Thyroid gland (tissue), 4 donors: ENCODE measurements around the gene DUOXA1.

Experiments used
- CTCF ChIP-seq, 6 experiments: fragments of 200-600 bp in 3 of 6; fragments of 450-650 bp in 3 of 6; sonication (generic) in 3 of 6; IDR thresholded peaks; one replicate each; pipeline ENCODE4 v1.5.1; 2016 to 2019; ENCODE audit warnings: antibody characterized with exemption in 6 of 6, mild to moderate bottlenecking in 2 of 6, inconsistent platforms in 1 of 6, moderate library complexity in 1 of 6
- POLR2A ChIP-seq, 2 donors: fragments of 450-650 bp; IDR thresholded peaks; one replicate each; pipeline ENCODE4 v1.6.1; 2017; ENCODE audit warnings: antibody characterized with exemption in 2 of 2, mild to moderate bottlenecking in 2 of 2, moderate library complexity in 1 of 2

GRCh38 chr15:45122719-45123118 lies 7.0 kb downstream of the DUOXA1 start:
- TF ChIP-seq CTCF (IDR thresholded peaks at IDR 0.05): no peak
- TF ChIP-seq POLR2A (IDR thresholded peaks at IDR 0.05): no peak
